ENCODE data around the gene LSAMP.

Gene LSAMP

DNA sequence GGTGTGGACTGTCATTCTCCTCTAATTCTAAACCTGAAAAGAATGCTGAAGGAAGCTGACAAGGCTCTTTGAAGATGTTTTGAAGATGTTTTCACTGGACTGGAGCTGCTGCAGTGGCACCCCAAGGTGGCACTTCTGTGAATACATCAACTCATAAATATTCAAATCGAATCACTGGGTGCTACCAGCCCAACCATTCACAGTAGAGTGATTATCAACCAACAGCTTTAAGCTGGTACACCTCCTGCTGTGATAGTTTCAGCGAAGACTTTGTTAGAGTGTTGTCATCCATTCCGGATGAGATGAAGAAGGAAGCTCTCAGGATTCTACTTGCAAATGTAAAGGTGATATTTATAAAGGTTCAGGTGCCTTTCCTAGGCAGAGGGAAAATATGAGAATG, 106.6 kb downstream of the LSAMP start:
- Histone ChIP-seq H3K27me3 (ENCODE audit: insufficient read depth, low read length) (no peaks in the 10 kb centered on the region), H2AFZ (ENCODE audit: low read depth, low read length) (no peak overlapping the region), H3K4me1 (ENCODE audit: insufficient read depth, low read length) (no peaks in the 10 kb centered on the region), H3K9me3 (ENCODE audit: low read length) (no peaks in the 10 kb centered on the region), H3K36me3 (ENCODE audit: insufficient read depth, low read length) (no peaks in the 10 kb centered on the region), H3K4me3 (ENCODE audit: low read length) (no peak overlapping the region)

DNA sequence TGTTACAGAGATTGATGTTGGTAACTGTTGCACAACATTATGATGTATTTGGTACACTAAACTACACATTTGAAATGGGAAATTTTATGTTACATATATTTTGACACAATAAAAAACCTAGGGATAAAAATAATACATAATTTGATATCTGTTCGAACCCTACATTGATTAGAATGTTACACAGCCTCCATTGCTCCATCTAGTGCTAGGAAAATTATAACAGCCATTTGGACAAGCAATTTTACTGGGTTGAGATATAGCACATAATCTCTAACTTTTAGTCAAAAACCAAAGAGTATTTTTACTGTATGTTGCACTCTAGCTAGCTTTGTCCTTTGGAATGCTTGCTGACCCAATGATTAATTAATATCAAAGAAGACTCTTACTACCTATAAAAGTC, 108.1 kb downstream of the LSAMP start:
- Histone ChIP-seq H3K9me3 (ENCODE audit: low read length) (no peaks in the 10 kb centered on the region), H3K36me3 (ENCODE audit: insufficient read depth, low read length) (no peaks in the 10 kb centered on the region), H3K27me3 (ENCODE audit: insufficient read depth, low read length) (no peaks in the 10 kb centered on the region), H3K4me3 (ENCODE audit: low read length) (no peak overlapping the region), H2AFZ (ENCODE audit: low read depth, low read length) (no peak overlapping the region), H3K4me1 (ENCODE audit: insufficient read depth, low read length) (no peaks in the 10 kb centered on the region)

DNA sequence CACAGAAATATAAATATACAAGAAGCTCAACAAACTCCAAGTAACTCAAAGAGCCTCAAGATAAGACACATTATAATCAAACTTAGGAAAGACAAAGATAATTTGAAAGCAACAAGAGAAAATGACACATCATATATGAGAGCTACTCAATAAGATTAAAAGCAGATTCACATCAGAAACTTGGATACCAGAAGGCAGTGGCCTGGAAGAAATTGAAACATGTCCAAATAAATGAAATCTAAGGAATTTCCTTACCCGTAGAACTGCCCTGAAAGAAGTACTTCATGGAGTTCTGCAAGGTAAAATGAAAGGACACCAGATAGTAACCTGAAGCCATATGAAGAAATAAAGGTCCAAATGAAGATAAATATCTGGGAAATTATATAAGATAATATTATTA, 113.9 kb downstream of the LSAMP start:
- Histone ChIP-seq H2AFZ (ENCODE audit: low read depth, low read length) (no peak overlapping the region), H3K27me3 (ENCODE audit: insufficient read depth, low read length) (no peaks in the 10 kb centered on the region), H3K36me3 (ENCODE audit: insufficient read depth, low read length) (no peaks in the 10 kb centered on the region), H3K4me1 (ENCODE audit: insufficient read depth, low read length) (no peaks in the 10 kb centered on the region), H3K4me3 (ENCODE audit: low read length) (no peak overlapping the region), H3K9me3 (ENCODE audit: low read length) (peaks cover under 1% of the 10 kb centered on the region)

DNA sequence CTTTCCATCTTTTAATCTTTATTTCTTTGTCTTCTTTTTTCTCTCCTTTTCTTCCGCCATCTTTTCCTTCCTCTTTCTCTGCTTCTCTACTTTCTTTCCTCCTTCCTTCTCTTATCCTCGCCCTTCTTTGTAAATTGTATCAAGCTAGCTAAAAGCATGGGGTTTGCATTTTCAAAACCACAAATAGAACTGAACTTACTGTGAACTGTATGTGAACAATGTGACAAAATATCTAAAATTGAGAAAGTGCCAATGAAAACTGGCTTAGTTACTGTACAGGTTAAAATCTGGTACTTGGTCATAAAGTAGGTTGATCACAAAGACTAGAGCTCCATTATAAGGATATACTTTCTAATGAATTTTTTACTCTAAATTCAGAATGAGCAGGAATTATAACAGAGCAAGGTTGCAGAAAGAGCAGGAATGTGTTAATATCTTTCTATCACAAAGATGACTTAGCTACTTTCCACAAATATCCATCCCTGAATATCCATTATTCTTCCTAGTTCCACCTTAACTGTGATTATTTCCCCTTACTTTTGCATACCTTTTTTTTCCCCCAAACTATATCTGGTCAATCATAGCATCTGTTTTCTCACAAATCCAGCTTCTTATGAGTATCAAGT, 122.4 kb downstream of the LSAMP start:
- H3K27me3 ChIP-seq (ENCODE audit: insufficient read depth, low read length): no peaks in the 10 kb centered on the region
- H3K9me3 ChIP-seq (ENCODE audit: low read length): peaks cover 2% of the 10 kb centered on the region
- H2AFZ ChIP-seq (ENCODE audit: low read depth, low read length): no peak overlapping the region
- H3K4me3 ChIP-seq (ENCODE audit: low read length): no peak overlapping the region
- H3K4me1 ChIP-seq (ENCODE audit: insufficient read depth, low read length): no peaks in the 10 kb centered on the region
- H3K36me3 ChIP-seq (ENCODE audit: insufficient read depth, low read length): no peaks in the 10 kb centered on the region

DNA sequence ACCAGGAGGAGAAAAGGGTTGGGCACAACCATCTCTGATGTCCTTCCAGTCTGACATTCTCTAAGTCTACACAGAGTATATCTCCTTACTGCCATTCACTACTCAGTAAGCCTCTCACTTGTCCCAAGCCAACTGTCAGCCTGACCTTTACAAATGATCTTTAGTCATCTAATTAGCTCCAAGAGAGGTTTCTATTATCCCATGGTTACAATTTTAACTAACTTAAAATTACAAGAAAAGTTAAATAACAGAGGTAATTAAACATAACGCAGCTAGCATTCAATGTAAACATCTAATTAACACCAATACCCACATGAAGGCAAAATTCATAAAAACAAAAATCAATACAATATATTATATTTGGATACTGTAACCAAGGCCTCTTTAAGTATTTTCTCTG, 126.9 kb downstream of the LSAMP start:
- Histone ChIP-seq H3K27me3 (ENCODE audit: insufficient read depth, low read length) (no peaks in the 10 kb centered on the region), H3K4me1 (ENCODE audit: insufficient read depth, low read length) (no peaks in the 10 kb centered on the region), H3K4me3 (ENCODE audit: low read length) (no peak overlapping the region), H2AFZ (ENCODE audit: low read depth, low read length) (no peak overlapping the region), H3K36me3 (ENCODE audit: insufficient read depth, low read length) (no peaks in the 10 kb centered on the region), H3K9me3 (ENCODE audit: low read length) (no peaks in the 10 kb centered on the region)

DNA sequence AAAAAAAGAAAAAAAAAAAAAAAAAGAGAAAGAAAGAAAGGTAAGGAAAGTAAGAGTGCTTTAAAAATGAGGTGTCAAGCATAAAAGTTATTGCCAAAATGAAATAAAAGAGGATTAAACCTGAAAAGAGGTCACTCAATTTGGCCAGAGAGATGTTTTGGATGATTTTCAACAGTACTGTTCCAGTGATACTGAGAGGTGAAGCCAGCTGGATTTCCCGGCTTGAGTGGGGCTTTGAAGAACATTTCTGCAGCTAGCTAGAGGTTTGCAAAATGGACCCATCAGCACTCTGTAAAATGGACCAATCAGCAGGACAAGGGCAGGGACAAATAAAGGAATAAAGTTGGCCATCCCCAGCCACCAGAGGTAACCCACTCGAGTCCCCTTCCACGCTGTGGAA, 128.5 kb downstream of the LSAMP start:
- H3K4me3 ChIP-seq (ENCODE audit: low read length): no peak overlapping the region
- no peaks in the 10 kb centered on the region for H3K4me1 ChIP-seq (ENCODE audit: insufficient read depth, low read length)
- H3K27me3 ChIP-seq (ENCODE audit: insufficient read depth, low read length): no peaks in the 10 kb centered on the region
- H3K9me3 ChIP-seq (ENCODE audit: low read length): no peaks in the 10 kb centered on the region
- no peaks in the 10 kb centered on the region for H3K36me3 ChIP-seq (ENCODE audit: insufficient read depth, low read length)
- H2AFZ ChIP-seq (ENCODE audit: low read depth, low read length): no peak overlapping the region

DNA sequence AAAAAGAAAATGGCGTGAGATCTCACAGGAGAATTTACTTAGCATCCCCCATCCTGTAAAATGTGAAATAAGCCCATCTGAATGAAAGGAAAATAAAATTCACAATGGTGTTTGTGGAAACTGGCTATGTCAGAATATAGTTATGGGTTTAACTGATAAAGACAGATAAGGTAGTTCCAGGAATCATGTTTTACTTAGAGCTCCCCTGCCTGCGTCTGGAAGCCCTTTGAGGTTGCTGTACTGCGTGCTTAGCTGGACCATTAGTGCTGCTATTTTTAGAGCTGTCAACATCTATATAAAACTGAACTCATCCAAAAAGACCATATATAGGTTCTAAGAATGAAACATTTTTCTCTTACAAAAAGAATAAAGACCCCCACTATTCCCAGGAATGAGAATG, 130.8 kb downstream of the LSAMP start:
- Histone ChIP-seq H3K4me3 (ENCODE audit: low read length) (no peak overlapping the region), H3K27me3 (ENCODE audit: insufficient read depth, low read length) (no peaks in the 10 kb centered on the region), H3K36me3 (ENCODE audit: insufficient read depth, low read length) (no peaks in the 10 kb centered on the region), H3K9me3 (ENCODE audit: low read length) (no peaks in the 10 kb centered on the region), H3K4me1 (ENCODE audit: insufficient read depth, low read length) (no peaks in the 10 kb centered on the region), H2AFZ (ENCODE audit: low read depth, low read length) (no peak overlapping the region)

DNA sequence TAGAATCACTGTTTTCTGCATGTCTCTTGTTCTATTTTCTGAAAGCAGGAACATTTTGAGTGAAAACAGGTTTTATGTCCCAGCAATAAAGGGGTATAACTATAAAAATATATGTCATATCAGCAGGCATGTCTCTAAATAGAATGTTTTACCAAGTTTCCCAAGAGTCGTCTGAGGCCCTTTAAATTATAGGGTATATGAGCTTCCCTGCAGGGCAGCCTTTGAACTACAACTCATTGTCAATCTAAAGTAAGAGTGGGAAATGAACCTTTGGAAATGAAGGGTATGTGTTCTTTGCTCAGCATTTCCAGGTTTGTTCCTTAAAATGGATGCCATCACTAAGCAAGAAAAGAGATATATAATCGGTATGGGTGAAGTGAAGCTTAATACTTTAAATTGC, 138.6 kb downstream of the LSAMP start:
- peaks cover 2% of the 10 kb centered on the region for H3K4me1 ChIP-seq (ENCODE audit: insufficient read depth, low read length)
- no peaks in the 10 kb centered on the region for H3K27me3 ChIP-seq (ENCODE audit: insufficient read depth, low read length)
- H3K36me3 ChIP-seq (ENCODE audit: insufficient read depth, low read length): no peaks in the 10 kb centered on the region
- no peak overlapping the region for H3K4me3 ChIP-seq (ENCODE audit: low read length)
- H2AFZ ChIP-seq (ENCODE audit: low read depth, low read length): no peak overlapping the region
- no peaks in the 10 kb centered on the region for H3K9me3 ChIP-seq (ENCODE audit: low read length)

DNA sequence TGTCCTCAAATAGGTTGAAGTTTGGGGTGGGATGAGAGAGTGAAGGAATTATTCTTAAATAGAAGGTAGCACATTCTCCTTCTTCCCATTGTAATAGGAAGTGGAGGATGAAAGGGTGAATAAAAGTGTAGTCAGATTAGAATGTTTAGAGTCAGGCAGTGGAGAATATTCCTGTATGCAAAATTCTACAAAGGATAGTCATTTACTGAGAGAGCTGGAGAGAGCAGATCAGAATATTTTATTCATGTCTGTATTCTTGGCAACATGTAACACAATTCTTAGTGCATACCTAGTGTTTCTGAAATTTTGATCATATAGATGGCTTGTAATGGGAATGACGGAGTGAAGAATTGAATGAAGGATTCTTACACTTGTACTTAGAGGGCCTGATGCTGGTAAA, 139.1 kb downstream of the LSAMP start:
- Histone ChIP-seq H3K36me3 (ENCODE audit: insufficient read depth, low read length) (no peaks in the 10 kb centered on the region), H3K4me3 (ENCODE audit: low read length) (no peak overlapping the region), H2AFZ (ENCODE audit: low read depth, low read length) (no peak overlapping the region), H3K4me1 (ENCODE audit: insufficient read depth, low read length) (peaks cover 7% of the 10 kb centered on the region), H3K9me3 (ENCODE audit: low read length) (no peaks in the 10 kb centered on the region), H3K27me3 (ENCODE audit: insufficient read depth, low read length) (no peaks in the 10 kb centered on the region)

DNA sequence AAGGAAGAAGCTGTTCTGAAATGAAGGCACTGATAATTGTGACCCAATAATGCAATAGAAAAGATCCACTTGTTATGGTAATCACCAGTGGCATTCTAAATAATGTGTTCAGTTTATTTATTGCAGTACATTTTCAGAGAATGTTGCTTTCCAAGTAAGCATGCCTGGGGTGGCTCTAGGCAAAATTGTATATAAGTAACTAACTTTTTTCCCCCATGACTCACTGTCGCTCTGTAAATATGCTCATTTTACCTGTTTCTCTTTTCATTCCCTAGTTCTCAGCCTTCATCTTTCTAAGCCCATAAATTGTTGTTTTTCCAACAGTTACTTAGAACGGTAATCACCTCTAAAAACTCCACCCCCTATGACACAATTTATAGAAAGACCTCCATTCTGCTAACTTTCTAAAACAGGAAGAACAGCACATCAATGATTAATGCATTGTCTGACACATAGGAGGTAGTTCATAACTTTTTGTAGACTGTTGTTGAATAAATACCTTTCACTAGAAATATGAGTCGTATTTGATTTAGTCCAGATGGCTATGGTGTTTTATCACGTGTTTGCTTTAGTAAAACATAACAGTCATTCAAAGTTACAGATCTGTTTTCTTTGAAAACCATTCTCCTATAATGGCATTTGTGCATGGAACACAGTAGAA, 143.1 kb downstream of the LSAMP start:
- H3K27me3 ChIP-seq (ENCODE audit: insufficient read depth, low read length): no peaks in the 10 kb centered on the region
- no peaks in the 10 kb centered on the region for H3K36me3 ChIP-seq (ENCODE audit: insufficient read depth, low read length)
- peaks cover 11% of the 10 kb centered on the region for H3K4me1 ChIP-seq (ENCODE audit: insufficient read depth, low read length)
- H3K9me3 ChIP-seq (ENCODE audit: low read length): no peaks in the 10 kb centered on the region
- H2AFZ ChIP-seq (ENCODE audit: low read depth, low read length): no peak overlapping the region
- no peak overlapping the region for H3K4me3 ChIP-seq (ENCODE audit: low read length)

DNA sequence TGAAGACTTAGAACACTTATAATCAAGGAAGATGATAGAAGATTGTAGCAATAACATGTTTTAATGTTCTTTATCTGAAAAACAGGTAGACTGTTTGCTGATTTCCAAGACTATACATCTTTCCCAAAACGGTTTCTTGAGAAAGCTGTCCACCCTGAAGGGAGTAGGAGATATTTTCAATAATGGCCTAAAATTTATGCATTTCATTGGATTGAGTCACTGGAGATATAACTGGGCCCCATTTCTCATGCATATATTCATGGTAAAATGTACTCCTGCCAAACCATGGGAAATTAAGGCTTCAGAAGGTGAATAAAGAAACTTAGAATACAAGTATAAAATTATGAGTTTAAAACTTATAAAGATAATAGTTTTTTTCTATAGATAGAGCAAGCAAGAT, 143.9 kb downstream of the LSAMP start:
- Histone ChIP-seq H3K4me3 (ENCODE audit: low read length) (no peak overlapping the region), H3K9me3 (ENCODE audit: low read length) (no peaks in the 10 kb centered on the region), H3K27me3 (ENCODE audit: insufficient read depth, low read length) (no peaks in the 10 kb centered on the region), H3K36me3 (ENCODE audit: insufficient read depth, low read length) (no peaks in the 10 kb centered on the region), H2AFZ (ENCODE audit: low read depth, low read length) (no peak overlapping the region), H3K4me1 (ENCODE audit: insufficient read depth, low read length) (peaks cover 11% of the 10 kb centered on the region)

DNA sequence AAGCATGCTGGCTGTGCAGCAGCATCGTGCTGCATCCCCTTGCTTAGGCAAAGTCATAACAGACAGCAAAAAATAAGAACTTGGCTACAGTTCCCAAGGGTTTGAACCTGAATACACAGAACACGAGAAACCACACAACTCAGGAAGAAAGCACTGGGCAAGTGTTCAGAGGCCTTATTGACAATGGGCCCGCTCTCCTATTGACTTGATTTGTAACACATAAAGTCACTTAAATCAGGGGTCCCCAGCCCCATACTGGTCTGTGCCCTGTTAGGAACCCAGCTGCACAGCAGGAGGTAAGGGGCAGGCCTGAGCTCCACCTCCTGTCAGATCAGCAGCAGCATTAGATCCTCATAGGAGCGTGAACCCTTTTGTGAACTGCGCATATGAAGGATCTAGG, 145.1 kb downstream of the LSAMP start:
- Histone ChIP-seq H3K36me3 (ENCODE audit: insufficient read depth, low read length) (no peaks in the 10 kb centered on the region), H2AFZ (ENCODE audit: low read depth, low read length) (no peak overlapping the region), H3K27me3 (ENCODE audit: insufficient read depth, low read length) (no peaks in the 10 kb centered on the region), H3K4me1 (ENCODE audit: insufficient read depth, low read length) (peaks cover 18% of the 10 kb centered on the region), H3K4me3 (ENCODE audit: low read length) (no peak overlapping the region), H3K9me3 (ENCODE audit: low read length) (no peaks in the 10 kb centered on the region)

DNA sequence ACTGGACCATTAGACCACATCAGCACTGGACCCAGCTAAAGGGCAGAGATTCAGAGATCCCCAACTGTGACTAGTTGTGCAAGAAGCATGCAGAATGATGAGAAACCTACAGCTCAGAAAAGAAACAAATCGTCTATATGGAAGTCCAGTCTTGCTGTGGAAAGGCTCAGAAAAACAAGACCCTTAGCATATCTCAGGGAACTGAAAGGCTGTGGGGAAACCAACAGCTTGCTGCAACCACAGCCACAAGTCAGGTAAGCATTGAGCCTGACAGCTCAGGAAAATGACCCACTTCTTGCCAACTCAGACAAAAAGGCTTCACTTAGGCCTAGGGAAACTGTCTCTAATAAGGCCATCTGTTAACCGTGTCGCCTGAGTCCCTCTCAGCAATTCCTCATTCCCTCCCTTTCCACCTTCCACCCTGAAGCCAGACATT, 145.6 kb downstream of the LSAMP start:
- Histone ChIP-seq H3K9me3 (ENCODE audit: low read length) (no peaks in the 10 kb centered on the region), H3K4me1 (ENCODE audit: insufficient read depth, low read length) (peaks cover 20% of the 10 kb centered on the region), H3K4me3 (ENCODE audit: low read length) (no peak overlapping the region), H2AFZ (ENCODE audit: low read depth, low read length) (no peak overlapping the region), H3K27me3 (ENCODE audit: insufficient read depth, low read length) (no peaks in the 10 kb centered on the region), H3K36me3 (ENCODE audit: insufficient read depth, low read length) (no peaks in the 10 kb centered on the region)

DNA sequence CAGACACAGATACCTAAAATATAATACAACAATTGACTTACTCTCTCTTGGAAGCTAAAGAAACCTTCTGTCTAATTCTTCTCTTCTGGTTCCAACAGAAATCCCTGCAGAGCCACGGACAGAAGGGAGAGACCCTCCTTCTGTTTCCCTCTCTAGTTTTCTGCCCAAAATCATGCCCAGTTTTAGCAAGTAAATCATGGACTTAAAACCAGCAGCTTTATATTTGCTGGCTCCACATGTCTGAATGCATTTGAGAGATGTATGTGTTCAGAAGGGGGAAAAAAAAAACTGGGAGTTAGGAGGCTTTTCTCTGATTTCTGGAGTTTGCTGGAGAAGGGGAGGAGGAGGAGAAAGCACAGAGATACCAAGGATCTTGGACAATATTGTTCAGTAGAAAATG, 147.1 kb downstream of the LSAMP start:
- no peak overlapping the region for H3K4me3 ChIP-seq (ENCODE audit: low read length)
- no peaks in the 10 kb centered on the region for H3K9me3 ChIP-seq (ENCODE audit: low read length)
- H3K4me1 ChIP-seq (ENCODE audit: insufficient read depth, low read length): peaks cover 20% of the 10 kb centered on the region
- H3K36me3 ChIP-seq (ENCODE audit: insufficient read depth, low read length): no peaks in the 10 kb centered on the region
- no peaks in the 10 kb centered on the region for H3K27me3 ChIP-seq (ENCODE audit: insufficient read depth, low read length)
- H2AFZ ChIP-seq (ENCODE audit: low read depth, low read length): no peak overlapping the region
